GM18526 (cell line): ENCODE data around the gene PDGFA.

Experiments used
- POLR2A ChIP-seq: IDR thresholded peaks from 3 replicates; pipeline ENCODE4 v1.6.1; 2011; ENCODE audit not compliant: insufficient read length; ENCODE audit errors: extremely low read depth

Gene PDGFA

GRCh38 chr7:525740-526139 is 6.1 kb upstream of the PDGFA start:
- TF ChIP-seq POLR2A: no peak

GRCh38 chr7:524800-525199 is 5.2 kb upstream of the PDGFA start:
- no peak for TF ChIP-seq POLR2A

DNA sequence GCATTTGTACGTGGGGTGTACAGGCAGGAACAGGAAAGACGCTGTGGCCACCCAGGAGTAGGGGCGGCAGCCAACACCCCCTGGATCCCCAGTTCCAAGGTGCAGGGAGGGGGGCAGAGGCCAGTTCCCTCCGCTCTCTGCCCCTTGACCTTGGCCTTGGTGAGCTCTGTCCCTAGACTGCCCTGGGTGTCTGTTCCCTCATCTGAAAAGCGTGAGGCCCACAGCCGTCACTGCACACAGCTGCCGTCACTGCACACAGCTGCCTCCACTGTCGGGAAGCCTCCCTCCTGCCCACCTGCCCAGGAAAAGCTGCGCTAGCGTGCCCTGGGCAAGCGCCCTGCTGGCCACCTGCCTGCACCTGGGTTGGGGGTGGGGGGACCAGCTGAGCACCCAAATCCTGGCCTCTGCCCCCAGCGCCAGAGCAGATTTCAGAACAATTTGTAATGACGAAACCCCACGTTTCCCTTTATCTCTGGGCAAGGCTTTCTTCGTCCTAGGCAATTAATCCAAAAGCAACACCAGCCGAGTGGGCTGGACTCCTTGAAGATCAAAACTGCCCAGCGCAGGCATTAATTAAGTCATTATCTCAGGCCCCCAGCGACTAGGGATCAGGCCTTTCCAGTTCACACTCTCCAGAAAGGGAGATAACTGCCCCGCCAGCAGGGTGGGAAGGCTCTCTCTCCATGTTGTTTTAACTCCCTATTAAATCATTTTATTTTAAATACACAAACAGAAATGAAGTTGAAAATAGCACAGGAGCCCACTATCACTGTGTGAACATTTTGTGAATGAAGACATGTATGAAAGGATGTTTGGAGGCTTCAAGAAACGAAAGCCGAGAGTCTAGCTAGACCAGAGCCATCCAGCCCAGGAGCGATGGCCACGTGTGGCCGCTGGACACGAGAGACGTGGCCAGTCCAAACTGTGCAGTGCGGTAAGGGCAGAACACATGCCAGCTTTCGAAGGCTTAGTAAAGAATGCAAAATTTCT is 4.0 kb upstream of the PDGFA start:
- no peak for TF ChIP-seq POLR2A

DNA sequence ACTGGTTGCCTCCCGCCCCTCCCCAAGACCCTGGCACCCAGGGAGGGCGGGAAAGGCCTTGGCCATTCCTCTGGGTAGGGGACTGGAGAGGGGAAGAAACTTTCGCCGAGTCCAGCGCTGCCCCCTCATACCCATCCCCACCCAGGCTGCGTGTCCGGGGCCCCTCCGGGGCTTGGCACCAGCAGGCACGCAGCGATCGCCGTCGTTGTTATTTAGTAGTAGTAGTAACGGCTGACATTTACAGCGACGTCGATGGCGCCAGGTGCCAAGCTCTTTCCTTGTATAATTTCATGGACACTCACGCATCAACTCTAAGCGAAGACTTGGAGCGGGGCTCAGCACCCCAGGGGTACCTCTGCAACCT is 3.3 kb upstream of the PDGFA start:
- no peak for TF ChIP-seq POLR2A

DNA sequence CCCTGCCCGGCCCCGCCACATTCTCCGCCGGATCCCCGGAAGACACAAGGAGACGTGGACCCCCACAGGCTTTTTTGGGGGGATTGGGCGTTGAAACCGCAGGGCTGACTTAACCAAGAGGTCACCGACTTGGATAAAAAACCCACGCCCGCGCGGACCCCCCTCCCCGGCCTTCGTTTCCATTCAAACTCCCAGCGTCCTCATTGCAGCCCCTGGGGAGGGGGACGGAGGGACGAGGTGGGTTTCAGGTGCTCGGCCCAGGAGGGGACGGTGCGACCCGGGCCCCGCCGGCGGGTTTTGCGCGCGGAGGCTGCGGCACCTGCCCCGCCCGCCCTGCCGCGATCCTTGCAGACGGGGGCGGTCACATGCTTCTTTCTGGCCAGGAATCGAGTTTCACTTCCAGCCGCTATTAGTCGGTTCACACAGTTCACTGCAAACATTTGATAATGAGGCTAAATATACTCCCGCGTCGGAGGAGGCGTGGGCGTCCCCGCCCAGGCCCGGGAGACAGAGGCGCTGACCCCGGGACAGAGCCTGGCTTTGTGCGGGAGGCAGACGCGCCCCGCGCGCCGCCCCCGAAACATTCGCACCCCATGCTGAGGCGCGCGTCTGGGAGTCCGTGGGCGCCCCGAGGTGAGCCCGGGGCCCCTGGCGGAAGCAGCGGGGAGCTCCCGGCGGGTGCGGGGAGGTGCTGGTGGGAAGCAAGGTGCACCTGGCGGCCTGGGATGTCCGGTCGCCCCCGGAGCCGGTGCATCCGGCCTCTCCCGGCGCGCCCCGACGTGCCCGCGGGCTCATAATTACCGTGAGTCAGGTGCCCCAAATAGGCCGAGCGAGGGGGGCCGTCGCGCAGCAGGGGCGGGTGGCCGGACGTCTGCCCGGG is 2.7 kb upstream of the PDGFA start:
- TF ChIP-seq POLR2A: no peak

DNA sequence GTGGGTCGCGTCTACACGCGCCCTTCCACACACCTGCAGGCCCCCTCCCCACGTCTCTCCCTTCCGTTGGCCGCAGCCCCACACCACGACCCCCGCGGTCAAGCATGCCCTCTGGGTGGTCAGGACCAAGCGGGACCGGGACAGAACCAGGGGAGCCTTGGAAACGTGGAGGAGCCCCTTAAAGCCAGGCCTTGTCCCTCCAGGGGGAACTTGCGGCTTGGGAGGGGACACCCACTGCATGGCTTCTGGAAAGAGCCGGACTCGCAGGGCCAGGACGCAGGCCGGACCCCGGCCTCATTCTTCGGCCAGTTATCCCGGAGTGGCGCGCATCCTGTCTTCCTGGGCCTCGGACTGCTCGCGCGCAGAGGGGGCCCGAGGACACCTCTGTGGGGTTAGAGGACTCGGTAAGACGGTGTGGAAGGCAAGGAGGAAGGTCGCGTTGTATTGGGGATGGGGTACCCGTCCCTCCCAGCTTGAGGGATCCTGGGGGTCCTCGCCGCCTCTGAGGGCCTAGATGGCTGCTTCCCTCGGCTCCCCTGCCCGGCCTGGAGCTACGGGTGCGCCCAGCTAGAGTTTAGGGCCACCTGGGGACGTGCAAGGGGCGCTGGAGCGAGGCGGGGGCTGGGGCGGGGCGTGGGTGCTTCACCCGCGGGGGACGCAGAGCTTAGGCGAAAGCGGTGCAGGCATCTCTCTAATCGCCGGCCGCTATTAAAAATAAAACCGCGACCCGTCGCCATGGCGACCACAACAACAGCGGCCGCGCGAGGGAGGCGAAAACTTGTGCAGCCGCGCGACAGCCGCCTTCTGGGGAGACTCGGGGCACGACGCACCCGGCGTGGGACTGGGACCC is 1.8 kb upstream of the PDGFA start:
- no peak for TF ChIP-seq POLR2A

DNA sequence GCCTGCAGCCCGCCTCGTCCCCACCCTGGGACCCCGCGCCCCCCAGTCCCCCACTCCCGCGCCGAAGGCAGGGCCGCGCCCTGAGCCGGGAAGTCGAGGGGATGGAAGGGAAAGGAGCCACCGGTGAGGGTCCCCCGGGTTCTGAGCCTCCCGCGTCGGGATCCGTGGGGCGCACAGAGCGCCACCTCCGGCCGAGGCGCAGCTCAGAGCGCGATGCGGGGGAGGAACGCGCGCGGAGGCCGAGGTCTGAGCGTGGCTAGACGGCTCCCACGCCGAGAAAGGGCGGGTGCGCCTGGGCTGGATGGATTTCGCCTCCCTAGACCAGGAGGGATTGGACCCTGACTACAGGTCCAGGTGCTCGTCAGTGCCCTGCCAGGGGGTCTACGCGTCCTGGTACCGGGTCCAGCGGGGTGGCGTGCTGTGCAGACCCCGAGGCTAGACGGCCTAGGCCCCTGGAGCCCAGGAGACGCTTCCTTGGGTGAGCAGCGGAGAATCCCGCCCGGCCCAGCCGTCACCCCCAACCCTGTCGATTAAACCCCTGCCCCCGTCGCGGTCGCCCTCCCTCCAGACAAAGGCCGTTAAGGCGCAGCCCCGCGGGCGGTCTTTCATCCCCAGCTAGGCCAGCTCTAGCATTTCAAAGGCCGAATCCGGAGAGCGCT is 986 bp upstream of the PDGFA start:
- TF ChIP-seq POLR2A: no peak

- no peak for TF ChIP-seq POLR2A
Observed at GRCh38 chr7:518630-519483, 789 bp downstream of the PDGFA start.

GRCh38 chr7:517774-518629 is 1.6 kb downstream of the PDGFA start:
- TF ChIP-seq POLR2A: no peak

GRCh38 chr7:516606-517456 is 2.8 kb downstream of the PDGFA start:
- no peak for TF ChIP-seq POLR2A

DNA sequence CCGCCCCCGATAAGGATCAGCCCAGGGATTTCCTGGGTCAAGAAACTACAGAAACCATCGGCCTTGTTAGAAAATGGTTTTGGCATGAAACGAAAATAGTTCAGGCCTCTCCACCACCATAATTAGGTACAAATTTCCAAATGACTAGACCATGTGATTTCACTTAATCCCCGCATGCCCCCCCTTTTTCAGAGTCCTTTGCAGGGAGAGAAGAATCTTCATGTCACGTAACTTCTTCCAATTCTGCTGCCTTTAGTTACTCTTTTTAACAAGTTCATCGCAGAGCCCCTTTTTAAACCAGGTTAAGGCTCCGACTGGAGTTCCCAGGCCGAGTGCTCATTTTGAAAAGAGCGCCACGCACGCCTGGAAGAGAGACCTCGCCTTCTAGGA is 3.4 kb downstream of the PDGFA start:
- no peak for TF ChIP-seq POLR2A

DNA sequence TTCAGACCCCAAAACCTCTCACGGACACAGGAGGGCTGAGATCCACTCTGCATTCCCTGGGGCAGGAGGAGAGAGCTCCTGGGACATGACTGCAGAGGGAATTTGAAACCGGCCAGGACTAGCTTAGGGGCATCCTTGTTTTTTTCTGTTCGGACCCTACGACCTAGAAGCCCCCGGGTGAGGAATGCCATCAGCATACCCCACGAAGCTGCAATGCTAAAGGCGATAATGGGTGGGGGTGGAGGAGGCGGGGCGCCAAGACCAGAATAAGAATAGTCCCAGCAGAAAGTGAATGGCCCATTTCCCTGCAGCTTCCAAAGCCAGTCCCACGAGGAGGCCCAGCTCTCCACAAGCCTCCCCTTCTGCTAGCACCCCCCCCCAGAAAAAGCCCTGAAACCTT is 4.0 kb downstream of the PDGFA start:
- TF ChIP-seq POLR2A: no peak
